NAMALWA (cell line): Measurements from ENCODE around the gene PTPRN2.
A peak's percentile ranks its signal among the peaks of the same experiment; 100 is the strongest.

Experiments used
- DNase-seq: peaks from one replicate; pipeline ENCODE4 v3.0.0-alpha.2; 2015; ENCODE audit warnings: low spot score

Gene PTPRN2

DNA sequence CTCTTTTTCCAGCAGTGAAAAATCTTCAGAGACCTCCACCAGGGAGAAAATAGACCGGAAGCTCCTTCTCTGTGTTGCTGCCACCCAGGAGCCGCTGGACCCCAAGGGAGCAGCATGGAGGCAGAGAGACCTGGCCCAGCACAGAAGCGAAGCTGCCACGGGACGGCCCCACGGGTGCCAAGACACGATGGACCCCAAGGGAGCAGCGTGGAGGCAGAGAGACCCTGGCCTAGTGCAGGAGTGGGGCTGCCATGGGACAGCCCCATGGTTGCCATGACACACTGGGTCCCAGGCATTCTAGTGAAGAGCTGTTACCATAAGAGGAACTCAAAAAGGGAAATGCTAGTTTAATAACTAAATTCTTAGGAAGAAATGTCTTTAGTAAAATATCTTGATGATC, 186.3 kb downstream of the PTPRN2 start:
- no peak for DNase-seq

DNA sequence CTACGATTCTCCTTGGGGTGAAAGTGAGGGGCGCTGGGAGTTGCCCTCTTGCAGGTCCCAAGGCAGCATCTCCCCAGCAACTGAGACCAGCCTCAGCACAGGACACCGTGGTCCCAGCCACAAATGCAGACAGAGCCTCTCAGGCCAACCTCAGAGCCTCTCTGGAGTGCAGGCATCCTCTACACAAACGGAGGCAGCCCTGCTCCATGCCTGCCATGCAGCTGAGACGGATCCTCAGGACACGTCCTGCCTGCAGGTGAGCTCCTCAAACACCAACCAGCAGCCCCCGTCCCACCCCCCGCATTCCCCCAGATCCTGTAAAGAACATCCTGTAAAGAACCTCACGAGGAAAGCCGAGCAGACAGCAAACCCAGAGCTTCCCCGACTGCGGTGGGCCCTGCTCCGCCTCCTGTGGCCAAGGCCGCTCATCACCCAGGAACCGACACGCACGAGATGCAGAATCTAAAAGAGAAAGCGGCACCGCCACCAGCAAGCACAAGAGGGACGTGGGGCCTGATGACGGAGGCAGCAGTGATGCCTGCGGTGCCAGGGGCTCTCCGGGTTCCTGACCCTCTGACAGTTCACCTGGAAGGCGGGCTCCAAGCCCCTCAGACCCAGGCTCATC, 186.9 kb downstream of the PTPRN2 start:
- no peak for DNase-seq

DNA sequence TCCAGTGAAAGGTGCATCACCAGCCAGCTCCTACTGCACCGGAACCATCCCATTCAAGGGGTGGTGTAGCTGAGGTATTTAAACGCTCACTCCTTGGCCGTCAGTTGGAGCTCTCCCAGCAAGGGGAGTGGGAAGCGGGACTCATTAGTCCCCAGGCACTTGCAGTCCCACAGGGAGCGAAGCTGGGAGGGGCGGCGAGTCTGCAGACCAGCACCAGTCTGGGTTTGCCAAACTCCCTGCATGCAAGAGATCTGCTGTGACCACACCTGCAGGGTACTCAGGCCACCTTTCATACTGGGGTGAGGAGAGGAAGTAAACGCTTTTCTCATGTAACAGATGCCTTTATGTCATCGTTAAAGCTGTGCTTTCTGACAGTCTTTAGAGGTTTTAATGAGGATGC, 187.9 kb downstream of the PTPRN2 start:
- no peak for DNase-seq

DNA sequence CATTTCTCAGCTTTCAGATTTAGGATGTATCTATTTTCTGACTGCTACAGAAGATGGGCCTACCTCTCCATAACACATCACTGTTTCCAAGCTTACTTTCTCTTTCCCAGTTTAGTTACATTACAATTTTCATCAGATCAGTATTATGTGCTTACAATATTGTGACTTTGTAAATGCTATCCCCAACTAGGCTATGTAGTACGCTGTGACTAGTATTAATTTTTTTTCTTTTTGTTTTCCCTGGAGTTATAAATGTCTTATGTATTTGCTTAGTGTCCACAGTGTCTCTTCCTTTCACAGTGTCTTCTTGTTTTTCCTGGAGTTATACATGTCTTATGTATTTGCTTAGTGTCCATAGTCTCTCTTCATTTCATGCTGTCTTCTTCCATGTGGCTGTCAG, 188.9 kb downstream of the PTPRN2 start:
- DNase-seq: no peak

DNA sequence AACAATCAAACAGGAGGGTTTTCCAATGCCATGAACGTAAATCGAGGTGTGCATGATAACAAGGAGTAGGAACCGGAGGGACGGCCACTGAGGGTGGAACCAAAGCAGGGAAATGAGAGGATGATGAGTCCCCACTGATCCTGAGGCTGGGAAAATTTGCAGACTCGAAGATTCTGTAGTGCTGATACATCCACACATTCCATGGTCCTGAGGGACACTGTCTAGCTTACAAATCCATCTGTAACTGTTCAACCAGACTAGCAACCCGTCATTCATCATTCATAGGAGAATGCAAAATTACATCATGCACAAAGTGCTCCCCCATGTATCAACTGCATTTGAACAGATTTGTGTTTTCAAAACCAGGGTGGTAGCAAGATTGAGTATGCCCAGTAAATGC, 189.7 kb downstream of the PTPRN2 start:
- no peak for DNase-seq

DNA sequence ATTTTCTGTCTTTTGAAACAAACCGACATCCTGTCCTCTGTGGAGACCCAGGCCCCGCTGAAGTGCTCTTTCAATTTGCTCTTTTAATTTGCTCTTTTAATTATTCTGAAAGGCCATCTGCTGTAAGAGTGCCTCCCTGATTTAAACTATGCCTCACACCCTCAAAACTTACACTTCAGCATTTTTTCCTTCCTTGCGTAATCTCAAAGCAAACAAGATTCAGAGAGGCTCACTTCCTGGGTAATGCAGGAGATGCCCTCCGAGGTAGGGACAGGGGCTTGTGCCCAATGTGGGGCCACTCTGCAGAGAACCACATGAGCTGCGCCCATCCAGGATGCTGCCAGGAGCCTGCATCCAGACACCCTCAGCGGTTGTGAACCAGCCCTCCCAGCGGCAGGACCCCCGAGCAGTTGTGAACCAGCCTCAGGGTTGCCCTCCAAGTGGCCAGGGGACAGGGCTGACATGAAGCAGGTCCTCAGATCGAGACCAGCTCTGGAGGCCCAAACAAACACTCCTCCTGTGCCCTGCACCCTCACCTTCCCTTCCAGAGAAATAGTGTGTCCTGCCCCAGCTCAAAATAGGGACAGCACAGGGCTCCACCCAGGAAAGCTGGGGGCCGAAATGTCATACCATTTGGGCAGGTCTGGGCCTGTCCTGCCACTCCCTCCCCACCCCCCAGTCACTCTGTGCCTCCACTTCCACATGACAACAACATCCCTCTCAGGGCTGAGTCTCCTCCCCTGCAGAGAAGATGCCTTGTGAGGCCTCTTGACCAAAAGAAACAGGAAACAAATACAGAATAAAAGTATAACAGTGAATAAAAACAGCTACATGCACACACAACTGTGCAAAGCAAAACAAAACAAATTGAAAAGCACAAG, 190.4 kb downstream of the PTPRN2 start:
- no peak for DNase-seq

DNA sequence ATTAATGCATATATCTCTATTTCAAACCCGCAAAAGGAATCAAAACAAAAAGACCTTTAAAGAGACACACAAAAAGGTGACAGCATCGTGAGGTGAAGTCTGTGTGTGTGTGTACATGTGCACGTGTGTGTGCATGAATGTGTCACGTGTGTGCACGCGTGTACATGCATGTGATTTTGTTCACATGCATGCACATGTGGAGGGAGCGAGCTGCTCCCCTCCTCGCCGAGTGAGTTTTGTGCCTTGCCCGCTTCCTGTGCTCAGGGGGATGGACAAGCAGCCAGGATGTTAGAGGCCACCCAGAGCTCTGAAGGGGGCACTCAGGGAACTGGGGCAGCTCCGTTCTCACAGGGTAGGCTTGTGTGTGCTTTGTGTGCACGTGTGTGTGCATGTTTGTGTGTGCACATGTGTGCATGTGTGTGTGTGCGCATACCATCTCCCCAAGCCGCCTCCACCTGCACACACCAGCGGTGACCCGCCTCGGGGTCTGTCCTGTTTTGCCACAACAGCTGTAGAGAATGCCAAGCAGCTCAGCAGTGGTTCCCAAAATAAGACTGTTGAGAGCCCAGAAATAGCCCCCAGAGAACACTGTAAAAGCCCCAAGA, 191.2 kb downstream of the PTPRN2 start:
- DNase-seq: no peak

DNA sequence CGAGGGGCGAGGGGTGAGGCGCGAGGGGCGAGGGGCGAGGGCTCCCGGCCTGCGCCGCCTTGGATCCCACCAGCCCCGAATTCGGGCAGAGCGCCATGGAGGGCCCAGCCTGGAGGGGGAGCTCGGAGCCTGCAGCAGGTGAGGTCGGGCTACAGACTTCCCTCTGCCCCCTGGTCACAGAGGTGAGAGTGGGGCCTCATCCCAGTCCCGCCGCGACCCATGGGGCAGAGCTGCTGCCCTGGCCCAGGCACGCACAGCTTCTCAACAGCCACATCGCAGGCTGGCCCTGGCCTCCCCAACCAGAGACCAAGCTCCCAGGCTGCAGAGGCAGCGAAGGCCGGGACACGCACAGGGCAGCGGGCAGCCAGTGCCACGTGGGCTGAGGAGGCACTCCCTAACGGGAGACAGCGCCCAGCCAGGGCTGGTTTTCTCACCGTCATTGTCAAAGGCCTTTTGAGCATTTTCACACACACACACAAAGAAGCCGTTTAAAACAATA, 191.8 kb downstream of the PTPRN2 start:
- no peak for DNase-seq

DNA sequence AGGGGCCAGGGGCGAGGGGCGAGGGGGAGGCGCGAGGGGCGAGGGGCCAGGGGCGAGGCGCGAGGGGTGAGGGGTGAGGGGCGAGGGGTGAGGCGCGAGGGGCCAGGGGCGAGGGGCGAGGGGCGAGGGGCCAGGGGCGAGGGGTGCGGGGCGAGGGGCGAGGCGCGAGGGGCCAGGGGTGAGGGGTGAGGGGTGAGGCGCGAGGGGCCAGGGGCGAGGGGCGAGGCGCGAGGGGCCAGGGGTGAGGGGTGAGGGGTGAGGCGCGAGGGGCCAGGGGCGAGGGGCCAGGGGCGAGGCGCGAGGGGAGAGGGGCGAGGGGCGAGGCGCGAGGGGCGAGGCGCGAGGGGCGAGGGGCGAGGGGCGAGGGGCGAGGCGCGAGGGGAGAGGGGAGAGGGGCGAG, 192.3 kb downstream of the PTPRN2 start:
- no peak for DNase-seq

DNA sequence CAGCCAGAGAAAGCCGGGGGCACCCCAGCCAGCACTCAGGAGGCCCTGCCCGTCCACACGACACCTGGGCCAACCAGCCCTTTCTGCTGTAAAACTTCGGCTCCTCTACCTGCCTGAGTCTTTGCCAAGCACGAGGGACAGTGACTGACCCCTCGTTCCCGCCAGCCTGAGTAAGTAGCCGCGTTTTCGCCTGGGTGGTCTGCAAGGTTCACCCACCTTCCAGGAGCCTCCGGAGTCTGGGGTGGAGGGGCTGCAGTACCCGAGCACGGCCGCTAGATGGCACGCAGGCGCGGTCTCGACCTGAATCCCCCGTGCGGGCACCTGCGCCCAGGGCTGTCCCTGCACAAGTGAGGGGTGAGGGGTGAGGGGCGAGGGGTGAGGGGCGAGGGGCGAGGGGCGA, 192.7 kb downstream of the PTPRN2 start:
- DNase-seq: peak; percentile 38

DNA sequence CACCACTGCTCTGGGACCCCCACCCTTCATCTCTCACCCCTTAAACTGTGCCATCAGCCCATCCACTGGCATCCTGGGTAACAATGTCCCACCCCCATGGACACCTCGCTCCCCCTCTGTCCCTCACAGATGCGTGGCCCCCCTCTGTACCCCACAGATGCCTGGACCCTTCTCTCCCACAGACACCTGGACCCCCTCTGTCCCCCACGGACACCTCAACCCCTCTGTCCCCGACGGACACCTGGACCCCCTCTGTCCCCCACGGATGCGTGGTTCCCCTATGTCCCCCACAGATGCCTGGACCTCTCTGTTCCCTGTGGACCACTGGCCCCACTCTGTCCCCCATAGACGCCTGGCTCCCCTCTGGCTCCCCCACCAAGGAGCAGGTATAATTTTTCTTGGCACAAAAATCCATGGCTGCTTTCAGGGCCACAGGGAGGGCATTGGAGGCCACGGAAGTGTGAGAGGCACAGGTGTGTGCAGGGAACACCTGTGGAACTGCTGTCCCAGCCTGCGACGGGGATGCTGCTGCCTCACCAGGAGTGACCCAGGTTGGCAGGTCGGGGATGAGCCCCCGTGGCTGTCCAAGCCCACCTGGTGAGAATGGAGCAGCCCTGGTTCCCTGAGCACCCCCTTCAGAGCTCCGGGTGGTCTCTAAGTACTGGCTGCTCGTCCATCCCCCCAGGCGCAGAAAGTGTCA, 193.5 kb downstream of the PTPRN2 start:
- DNase-seq: no peak

DNA sequence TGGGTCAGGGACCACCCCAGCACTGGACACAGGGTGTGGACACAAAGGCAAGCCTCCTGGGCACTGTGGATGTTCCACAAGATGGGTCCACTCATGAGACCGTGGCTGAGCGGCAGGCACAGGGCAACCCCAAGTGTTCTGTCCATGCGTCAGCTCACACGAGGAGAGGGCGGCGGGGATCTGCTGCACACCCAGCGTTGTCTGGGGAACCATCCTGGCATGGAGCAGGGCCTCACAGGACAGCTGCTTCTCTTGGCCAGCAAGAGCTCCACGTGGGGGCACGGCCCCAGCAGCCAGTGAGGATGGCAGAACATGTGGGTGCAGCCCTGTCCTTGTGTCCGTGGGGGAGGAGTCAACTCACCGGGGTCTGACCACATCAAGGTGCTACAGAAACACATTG, 195.4 kb downstream of the PTPRN2 start:
- no peak for DNase-seq

DNA sequence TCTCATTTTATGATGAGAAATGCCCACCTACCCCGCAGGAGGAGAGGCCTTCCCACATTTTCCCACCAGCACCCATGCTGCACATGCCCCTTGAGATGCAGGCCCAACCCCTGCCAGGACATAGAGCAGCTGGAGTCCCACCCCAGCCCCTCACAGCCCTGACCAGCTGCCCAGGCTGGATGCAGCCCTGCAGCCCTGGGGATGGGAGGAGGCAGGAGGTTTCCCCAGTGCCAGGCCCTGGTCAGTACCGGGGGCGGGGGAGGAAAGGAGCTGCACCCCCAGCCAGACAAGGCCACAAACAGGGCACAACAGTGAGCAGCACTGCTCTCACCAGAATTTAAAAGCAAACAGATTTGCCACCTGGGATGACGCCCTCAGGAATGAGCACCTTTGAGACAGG, 196.1 kb downstream of the PTPRN2 start:
- DNase-seq: no peak

DNA sequence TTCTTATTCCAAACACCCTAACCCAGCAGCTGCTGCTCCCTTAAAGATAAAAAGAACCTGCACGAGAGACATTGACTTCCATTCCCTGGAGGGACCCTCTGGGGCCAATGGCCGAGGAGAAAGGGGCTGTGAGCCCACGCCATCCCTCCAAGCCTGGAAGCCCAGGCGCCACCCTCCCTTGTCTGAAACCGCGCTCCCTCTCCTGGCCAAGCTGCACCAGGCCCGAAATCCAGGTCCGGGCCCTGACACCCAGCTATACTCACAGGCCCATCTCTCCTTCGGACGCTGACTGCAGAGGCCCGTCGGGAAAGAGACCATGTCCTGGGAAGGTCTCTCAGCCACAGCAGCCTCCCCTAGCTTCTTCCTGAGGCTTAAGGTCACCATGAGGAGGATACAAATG, 196.5 kb downstream of the PTPRN2 start:
- DNase-seq: no peak

DNA sequence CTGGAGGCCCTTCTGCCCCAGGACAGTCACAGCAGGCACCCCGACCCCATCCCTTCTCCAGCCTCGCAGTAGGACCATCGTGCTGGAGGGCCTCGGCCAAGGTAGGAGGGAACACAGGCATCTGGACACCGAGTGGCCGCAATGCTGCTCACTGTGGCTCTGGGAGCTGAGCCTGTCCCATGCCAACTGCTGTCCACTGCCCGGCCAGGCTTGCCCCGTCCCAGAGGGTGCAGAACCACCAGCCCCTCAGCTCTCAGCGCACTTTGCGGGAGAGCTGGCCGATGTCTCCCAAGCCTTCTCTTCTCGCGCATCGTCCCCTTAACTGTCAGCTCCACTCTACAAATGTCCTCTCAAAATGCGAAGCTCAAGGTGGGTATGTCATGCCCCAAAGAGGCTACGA, 197.2 kb downstream of the PTPRN2 start:
- no peak for DNase-seq

DNA sequence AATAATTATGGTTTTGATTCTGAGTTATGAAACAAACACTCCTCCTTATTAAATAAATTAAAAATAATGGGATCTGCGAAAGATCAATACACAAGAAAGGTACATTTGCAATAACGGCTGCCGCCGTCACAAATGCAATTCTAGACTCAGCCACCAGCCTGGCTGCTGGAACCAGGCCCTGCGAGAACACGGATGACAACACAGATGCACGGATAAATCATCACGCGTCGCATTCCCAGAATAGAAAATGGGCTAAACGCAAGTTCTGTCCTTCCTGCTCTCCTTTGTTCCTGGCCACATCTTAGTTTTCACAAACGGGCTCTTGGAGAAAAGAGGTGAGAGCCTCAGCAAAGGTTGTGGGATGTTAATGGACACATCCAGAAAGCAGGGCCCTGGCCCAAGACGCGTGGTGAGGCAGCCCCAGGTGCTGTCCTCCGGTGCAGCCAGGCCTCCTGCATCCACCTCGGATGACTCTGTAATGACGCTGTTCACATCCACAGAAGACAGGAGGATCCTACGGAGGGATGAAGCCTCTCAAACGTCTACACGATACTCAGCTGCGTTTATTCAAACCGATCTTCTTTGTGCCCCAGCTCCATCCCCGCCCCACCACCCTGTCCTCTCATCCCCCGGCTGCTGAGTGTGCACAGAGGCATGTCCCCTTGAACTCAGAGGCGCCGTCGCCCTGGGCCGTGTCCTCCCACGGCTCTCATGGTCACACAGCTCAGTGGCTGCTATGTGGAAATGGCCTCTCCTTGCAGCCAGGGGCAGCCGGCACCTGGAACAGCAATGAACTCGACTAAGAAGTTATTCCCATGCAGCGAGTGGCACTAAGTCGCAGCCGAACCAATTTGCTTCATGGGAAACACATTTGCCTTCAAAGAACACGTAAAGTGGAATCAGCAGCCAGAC, 197.9 kb downstream of the PTPRN2 start:
- no peak for DNase-seq

DNA sequence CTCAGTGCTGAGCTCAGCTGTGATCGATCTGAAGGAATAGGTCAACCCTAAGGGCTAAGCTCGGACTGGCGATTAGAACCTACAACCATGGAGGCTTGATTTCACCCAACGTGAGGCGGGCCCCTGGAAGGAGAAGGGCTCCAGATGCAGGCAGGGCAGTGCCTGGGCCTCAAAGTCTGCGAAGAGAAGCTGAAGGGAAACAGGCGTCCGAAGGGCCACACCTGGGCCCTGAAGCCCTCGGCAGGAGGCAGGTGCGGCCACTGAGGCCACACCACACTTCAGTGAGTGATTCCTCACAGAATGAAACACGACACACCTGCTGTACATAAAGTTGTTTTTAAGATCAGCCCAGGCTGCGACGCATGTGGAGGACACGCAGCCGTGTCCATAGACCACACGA, 198.7 kb downstream of the PTPRN2 start:
- no peak for DNase-seq

DNA sequence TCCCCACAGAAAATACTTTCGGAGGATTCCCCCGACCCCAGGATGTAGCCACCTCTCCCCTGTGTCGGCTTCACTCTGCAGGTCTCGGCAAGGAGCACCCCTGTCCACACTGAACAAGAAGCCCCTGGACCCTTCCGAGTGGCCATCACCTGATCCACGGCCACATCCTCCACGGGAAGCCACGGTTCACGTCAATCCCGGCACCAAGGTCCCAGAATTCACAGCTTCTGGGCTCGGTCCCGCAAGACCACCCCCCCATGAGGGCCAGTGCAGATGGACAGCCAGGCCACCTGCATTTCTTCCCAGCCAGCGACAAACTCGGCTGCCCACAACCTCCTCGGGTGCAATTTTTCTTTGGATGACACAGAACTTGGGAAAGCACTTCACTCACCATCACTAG, 199.6 kb downstream of the PTPRN2 start:
- no peak for DNase-seq

DNA sequence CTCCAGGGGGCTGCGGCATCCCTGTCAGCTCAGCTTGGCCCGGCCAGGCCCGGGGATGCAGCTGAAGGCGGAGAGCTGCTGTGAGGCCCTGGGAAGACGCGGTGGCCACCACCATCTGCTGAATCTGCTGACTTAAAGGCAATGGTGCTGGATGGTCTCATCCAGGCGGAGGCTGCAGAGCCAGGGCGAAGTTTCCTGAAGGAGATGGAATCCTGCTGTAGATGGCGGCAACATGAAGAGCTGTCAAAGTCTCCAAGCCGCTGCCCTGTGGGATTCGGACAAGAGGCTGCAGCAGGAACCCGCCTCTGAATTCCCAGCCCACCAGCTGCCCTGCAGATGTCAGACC, 200.1 kb downstream of the PTPRN2 start:
- no peak for DNase-seq

DNA sequence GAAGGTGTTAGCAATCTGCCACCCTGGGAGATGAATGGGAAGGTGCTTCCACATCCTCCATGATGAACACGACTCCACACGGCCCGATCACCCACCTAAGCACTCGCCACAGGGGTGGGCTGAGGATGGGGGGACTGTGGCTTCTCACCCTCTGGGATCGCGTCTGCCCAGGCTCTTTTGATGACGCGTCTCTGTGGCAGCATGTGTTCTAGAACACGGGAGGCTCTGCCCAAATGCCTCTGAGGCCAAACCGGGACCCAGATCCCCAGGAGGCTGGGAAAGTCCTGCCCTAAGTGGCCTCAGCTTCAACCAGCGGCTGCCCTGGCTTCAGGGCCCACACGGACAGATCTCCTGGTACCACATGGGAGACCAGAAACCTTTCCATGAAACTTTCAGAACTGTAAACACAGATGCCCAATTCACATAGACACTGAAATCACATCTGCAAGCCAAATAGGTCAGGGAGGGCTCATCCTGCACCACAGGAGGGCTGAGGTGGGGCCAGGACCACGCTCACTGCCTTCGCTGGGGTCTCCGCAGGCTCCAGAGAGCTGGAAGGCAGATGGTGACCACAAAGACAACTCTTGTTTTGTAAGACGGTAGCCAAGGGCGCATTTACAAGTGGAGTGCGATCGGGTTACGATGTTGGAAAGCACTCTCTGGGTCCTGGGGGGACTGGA, 200.6 kb downstream of the PTPRN2 start:
- DNase-seq: no peak

DNA sequence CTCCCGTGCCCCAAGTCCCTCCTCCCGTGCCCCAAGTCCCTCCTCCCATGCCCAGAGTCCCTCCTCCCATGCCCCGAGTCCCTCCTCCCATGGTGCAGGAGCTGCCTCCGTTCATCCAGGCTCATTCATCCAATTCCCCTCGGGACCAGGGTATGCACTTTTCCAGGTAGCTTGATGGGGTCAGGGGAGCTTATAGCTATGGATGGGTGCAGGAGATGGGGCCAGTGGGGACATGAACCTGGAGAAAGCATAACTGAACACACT, 201.3 kb downstream of the PTPRN2 start:
- no peak for DNase-seq
